Memory B cell (primary cell): Measurements from ENCODE around the gene TSPEAR.
"Not testable (repeated sequence)": the region's sequence is repeated elsewhere in the genome, so short reads cannot be mapped to it uniquely, and the experiment has no call there.

ENCODE experiments used
- ATAC-seq: fragments of 150-1000 bp; cut with Tn5 transposase; 2 replicates; pipeline ENCODE4 v1.10.0; 2021; ENCODE audit warnings: low read depth, mild to moderate bottlenecking, moderate library complexity
- DNase-seq, 2 donors: peaks; one replicate each; pipeline ENCODE4 v3.0.0; 2022; ENCODE audit warnings: low spot score in 2 of 2
- H3K27ac Mint-ChIP-seq: one replicate; pipeline ENCODE4 v1.8.0; 2022; ENCODE audit warnings: mild to moderate bottlenecking, moderate library complexity, mixed read lengths
- H3K27me3 Mint-ChIP-seq: one replicate; pipeline ENCODE4 v1.8.0; 2022; ENCODE audit warnings: mixed read lengths
- H3K36me3 Mint-ChIP-seq: one replicate; pipeline ENCODE4 v1.8.0; 2022; ENCODE audit warnings: mild to moderate bottlenecking, mixed read lengths
- H3K4me1 Mint-ChIP-seq: one replicate; pipeline ENCODE4 v1.8.0; 2022; ENCODE audit warnings: mixed read lengths
- H3K4me3 Mint-ChIP-seq: one replicate; pipeline ENCODE4 v1.8.0; 2022; ENCODE audit warnings: mild to moderate bottlenecking, moderate library complexity, mixed read lengths
- H3K9me3 Mint-ChIP-seq: one replicate; pipeline ENCODE4 v1.8.0; 2022; ENCODE audit warnings: mixed read lengths

TSPEAR gene

DNA sequence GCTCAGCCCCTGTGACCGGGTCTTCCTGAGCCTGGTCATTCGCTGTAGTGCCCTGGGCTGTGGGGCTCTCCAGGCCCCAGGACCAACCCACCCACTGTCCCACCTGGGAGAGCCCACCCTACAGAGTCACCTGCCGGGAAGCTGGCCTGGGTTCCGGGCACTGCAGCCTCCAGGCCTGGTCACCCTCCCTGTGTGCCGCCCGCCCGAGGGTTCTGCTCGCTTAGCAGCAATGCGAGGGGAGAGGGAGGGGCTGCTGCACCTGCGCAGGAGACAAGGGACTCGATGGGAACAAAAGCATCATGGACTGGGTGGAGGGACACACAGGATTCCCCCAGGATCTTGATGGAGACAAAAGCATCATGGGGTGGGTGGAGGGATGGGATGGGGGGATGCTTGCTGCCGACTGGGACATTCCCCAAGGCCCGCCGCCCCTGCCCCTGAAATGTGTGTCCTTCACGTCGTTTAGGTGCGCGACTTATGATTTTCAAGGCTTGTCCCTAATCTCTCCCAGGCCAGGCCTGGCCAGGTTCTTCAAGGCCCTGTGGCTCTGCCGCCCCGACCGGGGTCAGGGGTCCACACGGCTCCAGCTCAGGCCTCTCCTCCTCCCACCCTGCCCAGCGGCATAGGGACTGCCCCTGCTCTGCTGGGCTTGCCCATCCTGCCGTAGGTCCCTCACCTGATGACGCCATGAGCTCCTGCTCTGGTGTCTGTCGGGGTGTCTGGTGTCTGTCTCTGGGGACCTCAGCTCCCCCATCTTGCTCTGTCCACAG is 97.8 kb downstream of the TSPEAR start:
- DNase-seq = peak in 1 of 2 donors; percentile 8
- ATAC-seq = no peak
- Mint-ChIP-seq H3K27me3 (peaks cover 15% of the 10 kb centered on the region), H3K36me3 (peaks cover 9% of the 10 kb centered on the region), H3K4me3 (no peak overlapping the region), H3K4me1 (peaks cover 2% of the 10 kb centered on the region), H3K9me3 (peaks cover 15% of the 10 kb centered on the region), H3K27ac (no peak overlapping the region)

DNA sequence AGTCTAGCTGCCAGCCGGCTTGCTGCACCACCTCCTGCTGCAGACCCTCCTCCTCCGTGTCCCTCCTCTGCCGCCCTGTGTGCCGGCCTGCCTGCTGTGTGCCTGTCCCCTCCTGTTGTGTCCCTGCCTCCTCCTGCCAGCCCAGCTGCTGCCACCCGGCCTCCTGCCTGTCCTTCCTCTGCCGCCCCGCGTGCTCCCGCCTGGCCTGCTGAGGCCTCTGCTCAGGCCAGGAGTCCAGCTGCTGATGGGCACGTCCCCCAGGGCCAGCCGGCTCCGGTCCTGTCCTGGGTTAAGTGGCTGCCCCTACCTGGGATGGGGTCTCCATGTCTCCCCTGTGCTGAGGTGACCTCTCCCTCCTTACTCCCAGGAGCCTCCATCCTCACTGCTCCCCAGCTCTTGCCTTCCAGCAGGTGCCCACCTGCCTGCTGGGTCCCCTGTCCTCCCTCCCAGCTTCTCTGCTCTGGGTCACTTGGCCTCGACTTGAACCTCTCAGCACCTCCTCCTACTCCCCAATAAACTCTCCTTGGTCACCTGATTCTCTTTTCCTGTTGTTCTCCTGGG is 98.6 kb downstream of the TSPEAR start:
- Mint-ChIP-seq H3K27ac (no peak overlapping the region), H3K36me3 (peaks cover 9% of the 10 kb centered on the region), H3K27me3 (peaks cover 18% of the 10 kb centered on the region), H3K4me3 (no peak overlapping the region), H3K4me1 (no peaks in the 10 kb centered on the region), H3K9me3 (peaks cover 15% of the 10 kb centered on the region)
- DNase-seq = no peak
- ATAC-seq = no peak

GRCh38 chr21:44612029-44612486 is 99.3 kb downstream of the TSPEAR start, which contains the start of gene KRTAP10-8:
Gene KRTAP10-8, plus strand, starts transcription at chr21:44612079. Its CDS starts 22 bp downstream, at chr21:44612101.
- Mint-ChIP-seq H3K27me3 (peaks cover 19% of the 10 kb centered on the region), H3K36me3 (peaks cover 9% of the 10 kb centered on the region), H3K4me3 (no peak within 1 kb of the TSS), H3K9me3 (peaks cover 15% of the 10 kb centered on the region), H3K27ac (no peak within 1 kb of the TSS), H3K4me1 (no peaks in the 10 kb centered on the region)
- no peak for ATAC-seq
- DNase-seq = no peak

DNA sequence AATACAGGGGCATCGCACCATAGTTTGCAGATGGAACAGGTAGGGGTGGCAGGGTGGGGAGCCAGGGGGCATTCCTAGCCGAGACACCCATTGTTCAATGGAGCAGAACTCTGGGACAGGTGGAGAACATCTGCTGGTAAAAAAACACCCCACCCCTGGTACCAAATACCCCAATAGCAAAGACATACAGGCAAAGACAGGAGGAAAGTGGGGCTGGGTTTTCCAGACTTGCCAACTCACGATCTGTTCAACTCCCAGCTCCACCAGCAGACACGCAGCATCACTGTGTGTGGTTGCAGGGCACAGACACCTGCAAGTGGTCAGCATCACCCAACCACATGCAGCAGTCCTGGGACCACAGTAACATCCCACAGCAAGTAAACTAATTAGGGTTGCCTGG is 99.8 kb downstream of the TSPEAR start:
- ATAC-seq = no peak
- no peak for DNase-seq
- peaks cover 16% of the 10 kb centered on the region for H3K9me3 Mint-ChIP-seq
- no peak overlapping the region for H3K27ac Mint-ChIP-seq
- H3K27me3 Mint-ChIP-seq = peaks cover 20% of the 10 kb centered on the region
- no peaks in the 10 kb centered on the region for H3K4me1 Mint-ChIP-seq
- H3K36me3 Mint-ChIP-seq = peaks cover 9% of the 10 kb centered on the region
- no peak overlapping the region for H3K4me3 Mint-ChIP-seq

GRCh38 chr21:44610157-44610843 is 101.1 kb downstream of the TSPEAR start:
- not testable (repeated sequence) for ATAC-seq, H3K4me1 Mint-ChIP-seq, DNase-seq, H3K4me3 Mint-ChIP-seq, H3K27ac Mint-ChIP-seq, H3K36me3 Mint-ChIP-seq
- H3K27me3 Mint-ChIP-seq = peaks cover 21% of the 10 kb centered on the region
- peaks cover 20% of the 10 kb centered on the region for H3K9me3 Mint-ChIP-seq

DNA sequence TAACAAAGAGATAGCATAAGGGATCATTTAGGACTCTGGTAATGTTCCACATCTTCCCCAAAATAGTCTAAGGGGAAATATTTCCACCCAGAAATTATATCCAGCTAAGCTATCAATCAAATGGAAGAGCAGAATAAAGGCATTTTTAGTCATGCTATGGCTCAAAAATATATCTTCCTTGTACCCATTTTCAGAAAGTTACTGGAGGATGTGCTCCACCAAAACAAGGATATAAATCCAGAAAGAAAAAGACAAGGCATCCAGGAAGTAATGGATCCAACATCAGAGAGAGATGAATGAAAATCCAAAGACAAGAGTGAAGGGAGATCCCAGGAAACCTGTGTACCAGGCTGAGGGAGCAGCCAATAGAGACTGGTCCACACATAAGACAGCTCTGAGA is 102.2 kb downstream of the TSPEAR start:
- H3K9me3 Mint-ChIP-seq = peaks cover 20% of the 10 kb centered on the region
- H3K36me3 Mint-ChIP-seq = peaks cover 9% of the 10 kb centered on the region
- no peak overlapping the region for H3K4me3 Mint-ChIP-seq
- peaks cover 24% of the 10 kb centered on the region for H3K27me3 Mint-ChIP-seq
- no peak overlapping the region for H3K27ac Mint-ChIP-seq
- DNase-seq = no peak
- no peaks in the 10 kb centered on the region for H3K4me1 Mint-ChIP-seq
- ATAC-seq = no peak

- Mint-ChIP-seq H3K9me3 (peaks cover 17% of the 10 kb centered on the region), H3K36me3 (peaks cover 3% of the 10 kb centered on the region), H3K4me1 (no peaks in the 10 kb centered on the region), H3K27ac (no peak overlapping the region), H3K4me3 (no peak overlapping the region), H3K27me3 (peaks cover 19% of the 10 kb centered on the region)
- DNase-seq = no peak
- no peak for ATAC-seq
Measured at GRCh38 chr21:44606495-44606894, 104.9 kb downstream of the TSPEAR start.

DNA sequence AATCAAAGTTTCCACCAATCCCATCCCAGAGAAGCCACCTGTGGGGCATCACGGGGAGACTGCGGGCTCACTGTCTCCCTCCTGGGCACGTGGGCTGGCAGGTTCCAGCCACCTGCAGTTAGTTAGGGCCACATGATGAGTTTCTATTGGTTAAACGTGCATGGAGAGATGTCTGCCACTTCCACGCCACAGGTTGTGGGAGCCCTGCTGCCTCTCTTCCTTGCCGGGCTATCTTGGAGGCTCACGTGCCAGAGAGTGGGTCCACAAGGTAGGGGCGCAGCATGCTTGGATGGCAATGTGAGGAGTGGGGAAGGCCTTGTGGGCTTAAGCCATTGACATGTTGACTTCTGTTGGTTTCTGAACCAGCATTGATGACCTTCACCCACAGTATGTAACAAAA is 107.5 kb downstream of the TSPEAR start:
- Mint-ChIP-seq H3K36me3 (peaks cover 3% of the 10 kb centered on the region), H3K4me1 (no peaks in the 10 kb centered on the region), H3K4me3 (no peak overlapping the region), H3K27ac (no peak overlapping the region), H3K9me3 (peaks cover 8% of the 10 kb centered on the region), H3K27me3 (peaks cover 27% of the 10 kb centered on the region)
- ATAC-seq (no peak), DNase-seq (no peak)

DNA sequence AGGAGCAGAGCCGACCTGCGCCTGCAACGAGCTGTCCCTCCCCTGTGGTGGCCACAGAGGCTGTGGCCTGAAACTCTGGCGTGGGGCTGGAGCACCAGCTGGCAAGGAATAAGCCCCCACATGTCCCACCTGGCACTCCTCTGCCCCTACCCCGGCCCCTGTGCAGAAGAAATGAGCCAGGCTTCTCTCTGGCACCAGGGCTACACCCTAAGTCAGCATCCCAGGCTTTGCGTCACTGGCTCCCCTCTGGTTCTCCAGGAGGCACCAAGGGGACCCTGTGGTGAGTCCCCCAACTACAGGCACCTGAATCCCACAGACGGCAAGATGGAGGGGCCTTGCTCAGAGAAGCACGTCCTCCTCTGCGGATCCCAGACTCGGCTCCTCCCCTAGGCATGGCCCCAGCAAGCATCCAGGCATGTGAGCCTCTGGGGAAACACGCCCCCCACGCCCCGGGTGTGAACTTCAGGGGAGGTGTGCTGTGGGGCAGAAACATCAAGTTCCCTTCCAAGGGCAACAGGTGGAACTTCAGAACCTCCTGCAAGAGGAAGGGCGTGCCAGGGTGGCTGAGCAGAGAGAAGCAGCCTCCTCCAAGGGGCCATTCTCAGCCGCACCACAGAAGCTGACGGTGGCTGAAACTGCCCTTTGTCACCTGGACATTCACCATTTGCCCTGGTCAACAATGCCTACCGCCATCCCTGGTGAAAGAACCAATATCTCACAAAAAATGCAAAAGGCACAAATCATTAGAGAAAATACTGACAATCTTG is 108.1 kb downstream of the TSPEAR start:
- Mint-ChIP-seq H3K27me3 (peaks cover 30% of the 10 kb centered on the region), H3K27ac (no peak overlapping the region), H3K4me3 (no peak overlapping the region), H3K4me1 (no peaks in the 10 kb centered on the region), H3K36me3 (peaks cover 4% of the 10 kb centered on the region), H3K9me3 (peaks cover 11% of the 10 kb centered on the region)
- DNase-seq = no peak
- ATAC-seq = no peak

DNA sequence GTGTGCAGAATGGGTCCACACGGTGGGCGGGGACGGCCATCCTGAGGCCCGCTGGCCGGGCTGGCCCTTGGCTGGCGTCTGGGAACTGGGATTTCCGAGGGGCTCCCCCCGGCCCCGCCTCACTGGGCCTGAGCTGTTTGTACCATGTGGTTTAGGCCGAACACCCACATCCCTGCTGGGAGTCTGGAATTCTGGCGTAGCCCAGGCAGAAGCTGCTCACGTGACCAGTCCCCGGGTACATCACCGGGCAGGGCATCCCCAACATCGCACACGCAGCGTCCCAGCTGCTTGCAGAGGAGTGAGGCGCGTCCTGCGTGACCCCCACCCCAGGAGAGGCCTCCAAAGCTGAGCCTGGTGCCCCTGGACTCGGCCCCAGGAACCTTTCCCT is 108.9 kb downstream of the TSPEAR start:
- H3K9me3 Mint-ChIP-seq = peaks cover 14% of the 10 kb centered on the region
- H3K4me3 Mint-ChIP-seq = no peak overlapping the region
- H3K27ac Mint-ChIP-seq = no peak overlapping the region

DNA sequence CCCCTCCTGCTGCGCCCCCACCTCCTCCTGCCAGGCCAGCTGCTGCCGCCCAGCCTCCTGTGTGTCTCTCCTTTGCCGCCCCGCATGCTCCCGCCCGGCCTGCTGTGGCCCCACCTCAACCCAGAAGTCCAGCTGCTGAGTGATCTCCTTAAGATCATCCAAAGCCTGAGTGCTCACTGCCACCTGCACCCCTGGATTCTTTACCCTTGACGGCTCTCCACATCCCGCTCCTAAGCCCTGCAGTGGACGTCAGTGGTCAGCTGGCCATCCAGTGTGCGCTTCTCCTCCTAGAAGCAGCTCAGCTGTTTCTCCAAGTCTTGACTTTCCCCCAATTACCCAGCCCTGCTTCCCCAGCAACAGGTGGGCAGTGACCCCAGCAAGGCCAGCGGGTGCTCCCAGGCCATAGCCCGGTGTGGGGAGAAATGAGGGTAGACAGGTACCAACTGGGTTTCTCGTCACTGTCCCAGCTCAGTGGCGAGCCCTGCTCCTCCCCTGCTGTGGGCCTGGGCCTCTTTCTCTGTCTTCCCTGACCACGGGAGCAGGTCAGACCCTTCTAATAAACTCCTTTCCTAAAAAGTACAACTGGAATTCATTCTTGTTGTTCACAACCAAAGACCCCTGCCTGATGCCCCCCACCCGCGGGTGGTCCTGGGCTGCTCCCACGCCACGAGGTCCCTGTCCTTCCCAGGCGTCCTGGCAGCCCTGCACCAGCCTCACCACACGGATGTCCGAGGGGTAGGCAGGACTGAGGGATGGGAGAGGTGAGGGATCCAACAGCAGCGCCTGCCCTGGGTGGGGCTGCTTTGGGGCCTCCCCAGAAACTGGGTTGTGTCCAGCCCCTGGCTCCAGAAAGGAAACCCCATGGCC is 109.5 kb downstream of the TSPEAR start:
- DNase-seq (no peak), ATAC-seq (no peak)
- Mint-ChIP-seq H3K27me3 (peaks cover 29% of the 10 kb centered on the region), H3K4me1 (no peaks in the 10 kb centered on the region), H3K4me3 (no peak overlapping the region), H3K27ac (no peak overlapping the region), H3K9me3 (peaks cover 14% of the 10 kb centered on the region), H3K36me3 (peaks cover 4% of the 10 kb centered on the region)

More for the DNA sequence above, 108.9 kb downstream of the TSPEAR start:
- DNase-seq = no peak
- Mint-ChIP-seq H3K36me3 (peaks cover 4% of the 10 kb centered on the region), H3K27me3 (peaks cover 29% of the 10 kb centered on the region), H3K4me1 (no peaks in the 10 kb centered on the region)
- ATAC-seq = no peak

DNA sequence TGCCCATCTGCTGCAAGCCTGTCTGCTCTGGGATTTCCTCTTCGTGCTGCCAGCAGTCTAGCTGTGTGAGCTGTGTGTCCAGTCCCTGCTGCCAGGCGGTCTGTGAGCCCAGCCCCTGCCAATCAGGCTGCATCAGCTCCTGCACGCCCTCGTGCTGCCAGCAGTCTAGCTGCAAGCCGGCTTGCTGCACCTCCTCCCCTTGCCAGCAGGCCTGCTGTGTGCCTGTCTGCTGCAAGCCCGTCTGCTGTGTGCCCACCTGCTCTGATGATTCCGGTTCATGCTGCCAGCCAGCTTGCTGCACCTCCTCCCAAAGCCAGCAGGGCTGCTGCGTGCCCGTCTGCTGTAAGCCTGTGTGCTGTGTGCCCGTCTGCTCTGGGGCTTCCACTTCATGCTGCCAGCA is 110.3 kb downstream of the TSPEAR start:
- H3K27ac Mint-ChIP-seq, H3K4me3 Mint-ChIP-seq, H3K36me3 Mint-ChIP-seq, H3K4me1 Mint-ChIP-seq, DNase-seq, ATAC-seq: not testable (repeated sequence)
- Mint-ChIP-seq H3K27me3 (peaks cover 27% of the 10 kb centered on the region), H3K9me3 (peaks cover 12% of the 10 kb centered on the region)
